HepG2 (cell line): ENCODE results near the gene AGFG1. TPM values are rescaled to one million over a fixed set of nuclear protein-coding genes. Genes with fewer than 3 reads are reported as not detected.

Experiments
- ARID4A ChIP-seq: sonication (generic); formaldehyde crosslinking; IDR thresholded peaks from 2 replicates; pipeline ENCODE4 v1.5.0; 2020; ENCODE audit warnings: mild to moderate bottlenecking, missing genetic modification reagents, borderline replicate concordance
- CSRNP1 ChIP-seq: sonication (generic); formaldehyde crosslinking; IDR thresholded peaks from 2 replicates; pipeline ENCODE4 v1.8.1; 2023; ENCODE audit warnings: mild to moderate bottlenecking, missing genetic modification reagents
- GABPB1 ChIP-seq: IDR thresholded peaks from 2 replicates; pipeline ENCODE4 v1.6.1; 2016; ENCODE audit warnings: mild to moderate bottlenecking, missing genetic modification reagents, moderate library complexity, missing compliant biosample characterization
- NFE2L2 ChIP-seq: fragments of 150-350 bp; IDR thresholded peaks from 2 replicates; pipeline ENCODE4 v1.6.1; 2014; ENCODE audit warnings: low read length
- RNF219 ChIP-seq: sonication (generic); formaldehyde crosslinking; IDR thresholded peaks from 2 replicates; pipeline ENCODE4 v1.5.0; 2020; ENCODE audit warnings: mild to moderate bottlenecking, missing genetic modification reagents
- SAP130 ChIP-seq: IDR thresholded peaks from 2 replicates; pipeline ENCODE4 v1.6.1; 2016; ENCODE audit warnings: low read depth
- TAF1 ChIP-seq: sonication (generic); formaldehyde crosslinking; IDR thresholded peaks from 2 replicates; pipeline ENCODE4 v1.4.0; 2020; ENCODE audit warnings: missing genetic modification reagents
- ZBTB25 ChIP-seq: IDR thresholded peaks from 2 replicates; pipeline ENCODE4 v1.6.1; 2018; ENCODE audit warnings: missing genetic modification reagents
- ZFP36L1 ChIP-seq: sonication (generic); formaldehyde crosslinking; IDR thresholded peaks from 2 replicates; pipeline ENCODE4 v1.8.0; 2022; ENCODE audit warnings: mild to moderate bottlenecking, missing genetic modification reagents, moderate library complexity
- ZFP91 ChIP-seq: sonication (generic); formaldehyde crosslinking; IDR thresholded peaks from 2 replicates; pipeline ENCODE4 v1.9.0; 2022; ENCODE audit warnings: missing genetic modification reagents, mild to moderate bottlenecking, borderline replicate concordance
- ZNF10 ChIP-seq: sonication (generic); formaldehyde crosslinking; IDR thresholded peaks from 2 replicates; pipeline ENCODE4 v1.4.0; 2020; ENCODE audit warnings: mild to moderate bottlenecking, low read depth, missing genetic modification reagents, borderline replicate concordance
- ZNF30 ChIP-seq: sonication (generic); formaldehyde crosslinking; IDR thresholded peaks from 2 replicates; pipeline ENCODE4 v1.5.0; 2020; ENCODE audit warnings: mild to moderate bottlenecking, missing genetic modification reagents
- ZNF343 ChIP-seq: sonication (generic); formaldehyde crosslinking; IDR thresholded peaks from 2 replicates; pipeline ENCODE4 v1.4.0; 2020; ENCODE audit warnings: mild to moderate bottlenecking, missing genetic modification reagents
- ZNF691 ChIP-seq: sonication (generic); formaldehyde crosslinking; IDR thresholded peaks from 2 replicates; pipeline ENCODE4 v1.4.0; 2020; ENCODE audit warnings: missing genetic modification reagents, low read depth, mild to moderate bottlenecking, borderline replicate concordance
- ZNF883 ChIP-seq: sonication (generic); formaldehyde crosslinking; IDR thresholded peaks from 2 replicates; pipeline ENCODE4 v1.5.1; 2020; ENCODE audit warnings: mild to moderate bottlenecking, missing genetic modification reagents; ENCODE audit errors: not compliant biosample characterization
- polyA plus RNA-seq, 8 experiments: library from polyadenylated mRNA; depleted of rRNA in 3 of 8; stranded (reverse) in 7 of 8; unstranded in 1 of 8; fragments of >200 nt; fragmentation: Illumina TruSeq in 4 of 8; extraction: Trizol in 4 of 8; gene quantifications; 2 replicates each; pipeline versions ENCODE4 v1.2.1 to v1.2.3, GENCODE V29; 2011 to 2016; ENCODE audit warnings: low read depth in 4 of 8, missing spikeins in 1 of 8, mixed read lengths in 1 of 8; ENCODE audit not compliant: insufficient read depth in 1 of 8
- total RNA-seq, 5 experiments: library from RNA; depleted of rRNA; stranded (reverse); fragments of >200 nt; fragmentation: Illumina TruSeq; extraction: Trizol; gene quantifications; 2 replicates each; pipeline ENCODE4 v1.2.3, GENCODE V29; 2016; ENCODE audit warnings: low read depth in 1 of 5

AGFG1 gene
- total and polyA plus RNA-seq, 2 of the 13 experiments (the other 11 are each of a cell fraction or from before 2014, with no cell fraction given) = 145 to 168 TPM

- no peak for TF ChIP-seq ZNF883 (CRISPR knock-in tag)
- TF ChIP-seq CSRNP1 (CRISPR knock-in tag) = no peak
- TF ChIP-seq ZFP36L1 (CRISPR knock-in tag) = no peak
- no peak for TF ChIP-seq ZNF10
- no peak for TF ChIP-seq ZNF30
- TF ChIP-seq GABPB1 (CRISPR knock-in tag) = 0 out of 2 replicates have a peak, but pooled peaks have one; percentile 24
- no peak for TF ChIP-seq NFE2L2
- TF ChIP-seq SAP130 (CRISPR knock-in tag) = peak; percentile 14; the same call in 1 of the 2 replicates
- no peak for TF ChIP-seq RNF219
- TF ChIP-seq ARID4A = no peak; the same call in 1 of the 2 replicates
- peak; percentile 37; the same call in 1 of the 2 replicates for TF ChIP-seq TAF1 (CRISPR knock-in tag)
- no peak for TF ChIP-seq ZNF343
- 0 out of 2 replicates have a peak, but pooled peaks have one; percentile 21 for TF ChIP-seq ZNF691 (CRISPR knock-in tag)
- TF ChIP-seq ZFP91 (CRISPR knock-in tag) = no peak
- TF ChIP-seq ZBTB25 (CRISPR knock-in tag) = no peak
Measured at GRCh38 chr2:227472265-227473121, 537 bp downstream of the AGFG1 start (continued).
